Cortex of kidney (tissue), 1 donor: ENCODE data around the gene SH2B3.

Experiments used
- DNase-seq: peaks from one replicate; lab custom pipeline; 2025; lab: John Stamatoyannopoulos, UW

SH2B3 gene

DNA sequence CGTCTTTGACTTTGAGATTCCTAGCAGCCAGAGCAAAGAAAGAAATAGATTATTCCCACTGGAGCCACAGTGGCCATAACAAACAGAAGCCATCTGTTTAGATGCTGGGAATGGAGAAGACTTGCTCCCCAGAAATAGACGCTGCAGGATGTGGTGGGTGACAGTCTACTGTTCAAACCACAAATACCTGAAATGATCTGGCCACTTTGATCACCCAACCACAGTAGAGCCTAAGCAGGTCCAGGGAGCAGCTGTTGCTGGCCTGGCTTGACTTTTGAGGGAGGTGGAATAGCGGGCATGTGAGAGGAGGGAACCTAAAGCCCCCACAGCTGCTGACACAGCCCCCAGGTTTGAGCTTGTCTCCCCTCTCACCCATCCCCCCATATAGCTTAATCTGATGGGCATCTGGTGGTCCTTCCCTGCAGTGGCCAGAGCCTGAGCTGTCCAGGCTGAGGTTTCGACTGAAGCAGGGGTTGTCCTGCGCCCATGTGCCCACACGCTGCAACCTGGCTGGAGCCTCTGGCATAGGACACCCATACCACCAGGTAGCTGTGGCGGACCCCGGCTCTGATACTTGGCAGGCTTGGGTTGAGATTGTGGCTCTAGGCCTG lies 38.7 kb downstream of the SH2B3 start:
- DNase-seq, result no peak

DNA sequence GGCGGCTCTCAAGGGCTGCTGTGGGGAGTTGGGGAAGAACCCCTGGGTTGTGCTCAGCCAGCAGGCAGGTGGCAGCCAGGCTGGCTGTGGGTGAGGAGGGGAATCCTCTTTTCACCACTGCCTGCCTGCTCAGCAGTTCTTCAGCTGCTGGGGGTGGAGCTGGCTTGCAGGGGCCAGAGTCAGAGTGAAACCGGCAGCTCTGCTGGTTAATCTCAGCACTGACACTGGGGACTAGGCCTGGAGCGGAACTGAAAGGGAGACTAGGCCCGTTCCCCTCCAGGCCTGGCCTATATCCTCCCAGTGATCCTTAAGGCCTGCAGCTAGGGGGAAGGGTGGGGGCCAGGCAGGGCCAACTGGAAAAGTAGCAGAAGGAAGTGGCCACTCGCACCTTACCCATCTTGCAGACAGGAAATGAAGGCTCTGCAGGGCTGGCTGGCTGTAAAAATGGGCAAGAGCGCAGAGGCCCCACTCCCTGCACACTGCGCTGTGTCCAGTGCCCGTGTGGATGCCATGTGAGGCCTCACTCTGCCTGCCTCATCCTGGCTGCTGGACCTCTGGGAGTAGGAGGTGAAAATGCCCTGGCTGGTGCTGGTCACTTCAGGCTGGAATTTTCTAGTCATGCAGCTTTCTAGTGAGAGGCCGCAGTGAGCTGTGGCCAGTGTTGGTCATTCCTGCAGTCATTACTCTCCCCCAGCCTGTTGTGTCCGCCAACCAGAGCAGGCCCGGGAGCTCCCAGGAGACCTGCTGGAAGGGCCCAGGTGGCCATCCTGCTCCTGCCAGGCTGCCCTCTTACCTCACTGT lies 39.4 kb downstream of the SH2B3 start:
- DNase-seq, result no peak

DNA sequence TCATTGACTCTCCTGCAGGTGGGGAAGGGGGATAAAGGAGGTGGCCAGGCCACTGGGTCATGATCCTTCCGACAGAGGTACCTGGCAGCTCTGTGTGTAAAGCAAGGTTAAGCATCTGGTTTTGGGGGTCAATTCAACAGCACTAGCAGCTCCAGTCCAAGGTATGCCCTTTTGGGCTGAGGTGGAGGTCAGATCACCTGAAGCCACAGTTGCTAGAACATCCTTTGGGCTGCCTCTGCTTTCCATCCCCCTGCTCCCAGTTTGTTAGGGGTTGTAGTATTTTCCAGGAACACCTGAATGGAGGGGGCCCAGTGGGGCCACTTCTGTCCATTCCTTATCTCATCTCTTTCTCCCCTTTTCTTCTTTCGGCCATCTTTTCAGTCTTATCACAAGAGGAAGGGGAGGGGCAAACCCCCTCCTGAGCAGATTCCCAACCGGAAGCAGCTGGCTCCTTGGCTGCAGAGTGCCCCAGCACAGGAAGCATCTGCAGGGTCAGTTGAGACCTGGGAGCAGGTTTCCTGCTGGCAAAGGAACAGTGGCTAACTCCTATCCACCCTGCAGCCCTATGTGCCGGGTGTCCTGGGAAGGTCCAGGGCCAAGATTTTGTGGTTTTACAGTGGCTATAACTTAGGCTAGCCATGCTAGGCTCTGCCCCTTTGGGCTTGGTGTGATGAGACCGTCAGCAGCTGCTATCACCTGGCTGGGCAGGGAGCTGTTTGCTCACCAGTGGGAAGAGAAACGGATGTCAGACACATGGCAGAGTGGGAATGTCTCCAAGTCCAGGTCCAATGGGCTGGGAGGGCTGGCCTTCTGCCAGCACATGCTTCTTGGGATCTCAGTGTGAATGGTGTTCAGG lies 40.2 kb downstream of the SH2B3 start:
- no peak for DNase-seq

DNA sequence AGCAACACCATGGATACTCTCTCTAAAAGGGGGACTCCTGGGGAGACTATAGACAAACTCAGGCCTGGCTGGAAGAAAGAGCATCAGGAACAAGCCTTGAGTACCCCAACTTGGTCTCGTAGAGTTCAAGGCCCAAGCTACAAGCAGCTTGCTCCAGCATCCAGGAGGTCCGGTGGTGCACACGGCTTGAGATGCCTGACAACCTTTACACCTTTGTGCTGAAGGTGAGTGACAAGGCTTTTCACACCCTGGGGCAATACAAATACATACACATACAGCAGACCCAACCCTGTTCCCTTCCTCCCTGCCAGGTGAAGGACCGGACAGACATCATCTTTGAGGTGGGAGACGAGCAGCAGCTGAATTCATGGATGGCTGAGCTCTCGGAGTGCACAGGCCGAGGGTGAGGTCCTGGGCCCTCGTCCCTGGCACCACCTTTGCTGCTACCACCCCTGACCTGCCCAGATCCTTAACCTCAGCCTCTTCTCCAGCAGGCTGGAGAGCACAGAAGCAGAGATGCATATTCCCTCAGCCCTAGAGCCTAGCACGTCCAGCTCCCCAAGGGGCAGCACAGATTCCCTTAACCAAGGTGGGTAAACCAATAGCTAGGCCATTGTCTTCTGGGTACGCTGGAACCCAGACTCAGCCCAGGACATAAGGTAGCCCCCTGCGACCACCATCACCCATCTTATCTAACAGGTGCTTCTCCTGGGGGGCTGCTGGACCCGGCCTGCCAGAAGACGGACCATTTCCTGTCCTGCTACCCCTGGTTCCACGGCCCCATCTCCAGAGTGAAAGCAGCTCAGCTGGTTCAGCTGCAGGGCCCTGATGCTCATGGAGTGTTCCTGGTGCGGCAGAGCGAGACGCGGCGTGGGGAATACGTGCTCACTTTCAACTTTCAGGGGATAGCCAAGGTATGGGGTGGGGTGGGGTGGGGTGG lies 41.2 kb downstream of the SH2B3 start:
- no peak for DNase-seq

DNA sequence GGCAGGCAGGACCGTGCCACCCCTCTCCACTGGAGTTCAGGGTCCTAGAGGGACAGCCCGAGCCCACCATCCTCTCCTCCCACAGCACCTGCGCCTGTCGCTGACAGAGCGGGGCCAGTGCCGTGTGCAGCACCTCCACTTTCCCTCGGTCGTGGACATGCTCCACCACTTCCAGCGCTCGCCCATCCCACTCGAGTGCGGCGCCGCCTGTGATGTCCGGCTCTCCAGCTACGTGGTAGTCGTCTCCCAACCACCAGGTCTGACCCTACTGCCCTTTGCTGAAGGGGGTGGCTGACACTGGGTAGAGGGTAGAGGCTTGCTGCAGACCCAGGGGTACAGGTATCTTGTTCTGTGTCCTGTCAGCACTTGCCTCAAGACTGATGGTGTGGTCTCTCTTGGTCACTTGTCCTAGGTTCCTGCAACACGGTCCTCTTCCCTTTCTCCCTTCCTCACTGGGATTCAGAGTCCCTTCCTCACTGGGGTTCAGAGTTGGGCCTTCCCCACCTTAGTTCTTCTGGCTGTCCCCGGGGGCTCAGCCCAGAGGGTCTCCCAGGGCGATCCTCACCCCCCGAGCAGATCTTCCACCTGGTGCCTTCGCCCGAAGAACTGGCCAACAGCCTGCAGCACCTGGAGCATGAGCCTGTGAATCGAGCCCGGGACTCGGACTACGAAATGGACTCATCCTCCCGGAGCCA lies 42.0 kb downstream of the SH2B3 start:
- no peak for DNase-seq

DNA sequence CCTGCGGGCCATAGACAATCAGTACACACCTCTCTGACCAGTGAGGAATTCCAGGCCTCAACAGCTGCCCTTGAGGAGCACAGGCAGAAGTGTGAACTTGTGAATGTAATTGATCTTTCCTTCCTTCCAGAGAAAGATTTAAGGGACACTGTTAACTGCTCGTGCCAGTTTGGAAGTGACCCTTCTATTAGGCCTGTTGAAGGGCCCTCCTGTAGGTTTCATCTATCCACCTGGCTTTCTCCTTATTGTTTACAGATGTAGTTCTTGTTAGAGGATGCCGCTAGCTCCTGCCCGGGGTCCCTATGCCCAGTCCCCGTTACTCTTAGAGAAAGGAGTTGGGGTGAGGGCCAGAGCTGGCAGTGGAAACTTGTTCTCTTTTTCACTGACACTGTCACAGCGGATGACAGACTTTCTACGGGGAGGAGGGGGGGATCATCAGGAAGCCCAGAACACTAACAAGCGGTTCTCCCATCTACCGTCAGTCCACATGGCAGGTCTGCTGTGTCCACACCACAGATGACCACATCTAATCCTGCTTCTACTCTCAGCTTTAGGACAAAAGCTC lies 42.6 kb downstream of the SH2B3 start:
- DNase-seq, result no peak

DNA sequence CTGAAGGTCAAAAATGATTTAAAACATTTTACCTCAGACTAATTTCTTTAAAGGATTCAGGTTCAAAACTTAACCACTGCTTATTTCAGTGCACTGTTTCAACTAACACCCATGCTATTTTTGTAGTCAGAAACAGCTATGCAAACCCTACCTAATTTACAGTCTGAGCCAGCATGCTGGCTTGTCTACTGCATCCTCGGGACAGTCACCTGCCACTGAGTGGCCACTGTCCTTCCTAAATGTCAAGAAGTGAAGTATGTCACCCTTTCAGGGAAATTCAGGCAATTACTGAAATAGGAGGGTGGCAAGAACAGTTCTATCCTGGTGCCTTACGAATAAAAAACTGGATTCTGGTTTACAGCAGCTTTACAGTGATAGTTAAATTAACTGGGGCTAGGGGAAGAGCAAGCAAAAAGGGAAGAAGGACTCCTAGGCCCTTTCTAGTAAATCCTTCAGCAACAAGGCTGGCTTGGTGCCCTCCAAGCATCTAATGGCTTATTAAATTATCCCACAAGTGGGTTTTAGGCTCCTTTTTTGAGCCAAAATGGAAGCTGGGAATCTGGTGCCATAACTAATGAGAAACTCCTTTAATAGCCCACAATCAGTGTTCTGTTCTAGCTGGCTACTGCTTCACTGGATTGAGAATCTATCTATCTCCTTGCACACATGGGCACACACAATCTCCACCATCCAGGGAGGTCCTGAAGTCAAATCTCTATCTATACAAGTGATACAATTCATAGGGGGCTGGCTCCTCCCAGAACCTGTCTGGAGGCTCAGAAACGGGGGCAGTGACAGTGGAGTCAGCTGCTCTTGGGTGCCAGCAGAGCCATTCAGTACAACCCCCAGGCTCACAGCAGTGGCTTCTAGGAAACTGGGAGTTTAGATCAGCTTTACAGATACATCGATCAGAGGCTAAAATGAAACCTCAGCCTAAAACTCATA lies 43.4 kb downstream of the SH2B3 start:
- DNase-seq, result no peak

DNA sequence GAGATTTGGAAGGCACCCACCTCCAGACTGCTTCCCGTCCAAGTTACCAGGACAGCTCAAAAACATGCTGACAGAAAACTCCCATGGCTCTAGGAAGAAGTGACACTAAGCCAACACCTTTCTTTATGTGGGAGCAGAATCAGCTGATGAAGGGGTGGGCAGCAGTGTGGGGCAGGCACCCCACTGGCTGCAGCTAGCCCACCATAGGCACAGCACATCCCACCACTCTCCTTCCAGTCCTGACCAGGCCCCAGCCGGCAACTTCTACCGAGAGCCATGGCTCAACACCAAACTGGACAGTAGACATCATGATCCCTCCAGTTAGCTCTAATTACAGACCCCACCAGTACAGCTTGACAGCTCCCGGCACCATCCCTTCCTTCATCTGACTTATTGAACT lies 45.0 kb downstream of the SH2B3 start:
- DNase-seq, result no peak

DNA sequence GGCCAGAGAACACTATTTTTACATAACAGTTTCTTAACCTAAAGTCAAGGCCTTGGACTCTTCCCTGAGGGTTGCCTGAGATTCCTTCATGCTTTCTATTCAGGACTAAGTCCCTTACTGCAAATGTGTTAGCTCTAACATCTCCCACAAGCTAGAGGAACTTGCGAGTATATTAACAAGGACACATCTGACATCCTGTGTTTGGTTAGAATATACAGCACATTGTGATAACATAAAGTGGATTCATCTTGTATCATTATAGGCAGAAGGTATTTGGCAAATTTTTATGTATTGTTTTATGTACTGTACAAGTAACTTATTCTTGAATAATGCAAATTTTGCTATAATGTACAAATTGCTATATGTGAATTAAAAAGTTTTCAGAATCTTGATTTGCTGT lies 45.5 kb downstream of the SH2B3 start:
- no peak for DNase-seq

DNA sequence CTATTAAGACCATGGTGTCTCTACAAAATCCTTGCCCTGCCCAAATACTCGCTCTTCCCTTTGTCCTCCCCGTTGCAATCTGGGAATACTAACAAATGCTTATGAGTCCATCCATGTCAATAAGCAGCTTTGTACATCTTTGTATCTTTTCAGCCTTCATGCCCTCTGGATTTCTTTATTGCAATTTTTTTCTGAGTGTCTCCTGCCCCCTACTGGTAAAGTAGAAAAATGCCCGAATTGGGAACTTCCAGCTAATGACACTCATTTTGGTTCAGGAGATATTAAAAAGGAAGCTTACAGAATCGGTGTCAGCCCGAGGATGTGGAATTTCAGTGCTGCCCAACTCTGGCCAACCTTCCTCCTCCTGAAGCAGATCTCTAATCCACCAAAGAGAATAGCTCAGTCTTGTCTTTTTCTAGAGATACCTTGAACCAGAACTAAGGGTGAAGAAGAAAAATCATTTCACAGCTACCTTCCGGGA lies 46.0 kb downstream of the SH2B3 start:
- DNase-seq, result no peak

DNA sequence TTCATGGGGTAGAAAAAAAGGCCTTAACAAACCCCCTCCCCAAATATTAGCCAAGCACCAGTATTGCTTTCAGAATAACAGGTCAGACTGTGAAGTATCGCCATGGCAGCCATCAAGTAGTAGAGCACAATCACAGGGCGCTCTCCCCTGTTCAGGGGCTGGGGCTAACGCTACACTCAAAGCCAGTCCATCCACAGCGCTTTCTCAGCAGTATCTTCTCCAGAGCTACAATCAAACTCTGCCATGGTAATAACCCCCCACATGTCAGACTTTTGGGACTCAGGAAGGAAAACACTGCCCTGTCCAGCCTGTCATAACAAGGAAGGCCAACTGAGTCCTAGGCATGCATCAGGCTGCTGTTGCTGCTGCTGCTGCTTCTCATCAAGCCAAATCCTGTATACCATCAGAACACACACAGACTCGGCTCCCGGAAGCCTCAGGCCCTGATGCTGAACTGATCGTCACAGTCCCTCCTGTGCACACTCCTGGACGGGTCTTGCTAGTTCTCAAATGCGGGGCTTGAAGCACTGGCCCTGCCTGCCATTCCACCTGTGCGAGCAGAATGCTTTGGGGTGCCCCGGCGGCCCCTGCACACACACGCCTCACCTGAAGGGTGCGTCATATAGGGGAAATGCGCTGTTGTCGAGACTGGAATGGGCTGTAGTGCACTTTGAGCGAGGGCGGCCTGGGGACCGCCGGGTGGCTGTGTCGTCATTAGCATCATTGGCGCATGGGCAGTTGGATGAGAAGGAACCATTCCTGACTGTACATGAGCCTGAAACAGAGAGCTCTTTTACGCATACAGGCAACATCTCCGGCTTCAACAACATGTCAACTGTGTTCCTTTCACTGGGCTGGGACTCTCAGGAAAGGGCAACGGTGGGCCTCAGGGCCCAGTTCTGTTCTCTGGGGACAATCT lies 47.6 kb downstream of the SH2B3 start:
- DNase-seq, result no peak

DNA sequence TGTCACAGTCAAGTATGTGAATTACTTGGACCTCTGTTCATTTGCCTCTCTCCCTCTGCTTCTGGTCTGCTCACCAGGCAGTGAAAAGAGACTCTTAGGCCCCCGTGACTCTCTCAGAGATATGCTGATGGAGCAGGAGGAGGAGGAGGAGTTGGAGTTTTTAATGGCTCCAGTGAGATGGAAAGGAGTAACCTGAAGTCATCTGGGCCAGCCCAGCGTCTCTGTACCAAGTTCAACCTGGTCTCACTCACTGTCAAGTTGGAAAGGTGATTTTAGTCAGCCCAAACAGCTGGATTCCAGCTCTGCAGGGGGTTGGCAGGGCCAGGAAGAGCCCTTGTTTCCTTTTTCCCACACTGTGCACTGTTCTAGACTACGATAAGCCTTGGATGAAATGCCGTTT lies 48.6 kb downstream of the SH2B3 start:
- no peak for DNase-seq

DNA sequence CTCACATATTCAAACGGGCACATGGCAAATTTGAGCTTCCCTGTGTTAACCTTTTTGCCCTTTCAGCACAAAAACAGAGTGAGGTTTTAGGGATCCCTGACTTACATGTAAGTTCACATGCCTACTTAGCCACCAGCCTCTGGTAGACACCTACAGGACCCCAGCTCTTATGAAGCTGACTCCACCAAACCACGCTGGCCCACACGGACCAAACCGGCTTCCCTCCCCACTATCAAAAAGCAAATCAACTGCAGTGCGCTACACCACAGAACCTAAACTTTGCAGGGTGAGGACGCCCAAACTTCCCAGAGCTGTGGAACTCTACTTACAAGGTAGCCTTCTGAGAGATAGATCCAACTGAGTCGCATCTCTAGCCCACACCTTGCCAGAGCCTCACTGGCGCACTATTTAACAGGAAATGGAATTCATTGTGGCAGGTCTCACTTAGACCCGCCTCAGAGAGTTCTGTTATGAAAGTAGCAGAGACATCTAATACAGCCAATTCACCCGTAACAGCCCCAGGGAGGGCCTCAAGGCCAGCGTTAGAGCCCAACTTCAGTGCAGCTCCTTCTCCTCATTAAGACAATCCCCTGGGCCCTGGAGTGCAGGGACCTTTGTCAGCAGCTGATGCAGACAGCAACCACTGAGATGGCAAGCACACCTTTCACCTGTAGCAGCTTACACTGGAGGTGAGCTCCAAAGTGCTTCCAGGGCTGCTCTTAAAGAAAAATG lies 49.2 kb downstream of the SH2B3 start:
- DNase-seq, result no peak

DNA sequence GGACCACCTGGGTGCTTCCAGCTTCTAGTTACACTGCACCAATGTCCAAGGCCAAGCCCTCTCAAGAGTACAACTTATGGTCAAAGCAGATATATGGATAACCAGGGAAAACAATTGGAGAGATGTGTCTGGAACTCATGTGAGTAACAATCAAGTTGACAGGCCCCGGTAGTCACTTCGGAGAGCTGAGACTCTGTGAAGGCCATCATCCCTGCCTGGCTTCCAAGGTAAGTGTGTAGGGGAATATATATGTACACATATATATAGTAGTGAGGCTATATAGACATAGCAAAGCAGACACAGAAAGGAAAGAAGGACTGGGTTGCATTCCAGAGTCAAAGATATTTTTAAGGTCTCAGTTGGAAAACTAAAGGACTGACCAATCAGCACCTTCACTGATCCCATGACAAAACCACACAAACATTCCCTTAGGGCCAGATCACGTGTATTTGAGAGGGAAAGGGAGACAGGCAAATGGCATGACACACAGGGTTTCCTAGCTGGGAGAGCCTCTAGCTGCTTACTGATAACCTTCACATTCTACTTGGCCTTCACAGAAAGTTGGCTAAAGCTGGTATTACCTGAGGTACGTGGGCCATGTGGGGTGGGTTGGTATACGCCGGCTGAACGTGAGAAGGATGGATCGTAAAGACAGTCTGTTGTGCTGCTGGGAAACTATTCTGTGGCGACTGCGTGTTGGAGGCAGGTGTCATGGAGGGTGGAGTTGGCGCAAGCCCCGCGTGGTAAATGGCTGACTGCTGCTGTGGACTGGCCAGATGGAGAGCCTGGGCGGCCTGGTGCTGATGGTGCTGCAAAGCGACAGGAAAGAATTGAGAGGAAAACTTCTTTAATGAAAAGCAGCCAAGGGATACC lies 50.0 kb downstream of the SH2B3 start:
- DNase-seq, result no peak

DNA sequence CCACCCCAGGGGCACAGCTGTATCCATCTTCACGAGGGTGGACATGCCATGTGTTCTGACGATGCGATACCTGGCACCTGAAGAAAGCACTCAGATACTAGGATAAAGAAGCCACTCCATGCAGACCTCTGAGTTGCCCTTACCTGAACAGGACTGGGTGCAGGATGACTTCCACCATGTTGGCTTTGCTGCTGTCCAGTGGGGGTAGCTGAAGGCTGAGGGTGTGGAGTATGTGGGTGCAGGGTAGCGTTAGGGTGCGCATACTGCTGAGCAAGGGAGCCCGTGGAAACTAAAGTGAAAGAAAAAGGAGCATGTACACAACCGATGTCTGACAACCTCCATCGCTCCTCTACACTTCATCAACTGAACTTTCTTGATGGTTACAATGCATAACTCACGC lies 51.3 kb downstream of the SH2B3 start:
- DNase-seq, result no peak

DNA sequence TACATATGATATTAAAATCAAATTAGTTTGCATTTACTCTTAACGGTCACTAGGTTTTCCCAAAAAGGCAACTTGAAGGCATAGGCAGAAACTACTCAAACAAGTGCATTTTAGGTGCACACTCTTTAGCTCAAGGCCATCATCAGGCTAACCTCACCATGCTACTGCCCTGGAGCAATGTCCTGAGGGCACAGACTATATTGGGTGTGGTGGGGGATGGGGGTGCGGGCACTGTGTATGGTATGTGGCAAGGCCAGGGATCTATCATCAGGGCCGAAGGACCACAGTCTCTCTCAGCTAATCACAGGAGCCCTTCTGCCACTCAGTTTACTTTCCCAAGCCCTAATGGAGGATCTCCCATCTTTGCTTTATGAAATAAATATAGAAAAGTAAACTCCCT lies 51.9 kb downstream of the SH2B3 start:
- DNase-seq, result no peak
